Smooth muscle cell (in vitro differentiated cells): ENCODE measurements around the gene LBHD2. TPM values are rescaled to one million over a fixed set of nuclear protein-coding genes. Genes with fewer than 3 reads are reported as not detected.

Source experiments
- DNase-seq: peaks from one replicate; lab custom pipeline; 2025; ENCODE audit not compliant: unreplicated experiment; lab: John Stamatoyannopoulos, UW
- H2AFZ ChIP-seq: fragments of 200-600 bp; sonication (generic); 2 replicates; pipeline ENCODE4 v1.6.0; 2016; ENCODE audit warnings: antibody characterized with exemption, low read depth, mild to moderate bottlenecking
- H3F3A ChIP-seq: fragments of 200-600 bp; sonication (generic); 2 replicates; pipeline ENCODE4 v1.6.0; 2017; ENCODE audit warnings: antibody characterized with exemption, low read depth
- H3K27ac ChIP-seq: fragments of 200-600 bp; sonication (generic); 2 replicates; pipeline ENCODE4 v1.5.1; 2016; ENCODE audit warnings: low read depth, mild to moderate bottlenecking
- H3K27me3 ChIP-seq: fragments of 200-600 bp; sonication (generic); 2 replicates; pipeline ENCODE4 v1.6.1; 2016; ENCODE audit warnings: low read depth, mild to moderate bottlenecking
- H3K36me3 ChIP-seq: fragments of 200-600 bp; sonication (generic); 2 replicates; pipeline ENCODE4 v1.5.1; 2016; ENCODE audit warnings: low read depth
- H3K4me1 ChIP-seq: fragments of 200-600 bp; sonication (generic); 2 replicates; pipeline ENCODE4 v1.5.1; 2016; ENCODE audit warnings: low read depth
- H3K4me2 ChIP-seq: fragments of 200-600 bp; sonication (generic); 2 replicates; pipeline ENCODE4 v1.6.0; 2016; ENCODE audit warnings: mild to moderate bottlenecking
- H3K4me3 ChIP-seq: fragments of 200-600 bp; sonication (generic); 2 replicates; pipeline ENCODE4 v1.5.1; 2016; ENCODE audit warnings: mild to moderate bottlenecking
- H3K79me2 ChIP-seq: fragments of 200-600 bp; sonication (generic); 2 replicates; pipeline ENCODE4 v1.6.0; 2016; ENCODE audit warnings: low read depth, mild to moderate bottlenecking
- H3K9ac ChIP-seq: fragments of 200-600 bp; sonication (generic); 2 replicates; pipeline ENCODE4 v1.6.0; 2016; ENCODE audit warnings: low read depth
- H3K9me3 ChIP-seq: fragments of 200-600 bp; sonication (generic); replicated peaks from 2 replicates; pipeline ENCODE4 v1.5.1; 2016; ENCODE audit warnings: low read depth
- H4K20me1 ChIP-seq: fragments of 200-600 bp; sonication (generic); 2 replicates; pipeline ENCODE4 v1.6.0; 2016; ENCODE audit warnings: low read depth
- CTCF ChIP-seq: fragments of 200-600 bp; sonication (generic); IDR thresholded peaks from 2 replicates; pipeline ENCODE4 v1.5.1; 2017; ENCODE audit warnings: borderline replicate concordance, mild to moderate bottlenecking, antibody characterized with exemption; ENCODE audit not compliant: insufficient read depth, poor library complexity, severe bottlenecking
- WGBS: methylation state at CpG from one replicate; pipeline ENCODE4 v1.1.7; 2016; ENCODE audit warnings: low lambda C conversion rate; 5-methylcytosine and 5-hydroxymethylcytosine counted together
- polyA plus RNA-seq: library from polyadenylated mRNA; unstranded; fragments of >200 nt; fragmentation: Nextera tagmentation; extraction: Ambion mirVana; gene quantifications from 2 replicates; pipeline ENCODE4 v1.2.1, GENCODE V29; 2016
- total RNA-seq: library from RNA; depleted of rRNA; stranded (reverse); fragments of >200 nt; gene quantifications from 2 replicates; pipeline ENCODE4 v1.2.3, GENCODE V29; 2014

The LBHD2 gene
- total and polyA plus RNA-seq, 2 experiments from 2014 or later, result not detected

- DNase-seq, result no peak
- Histone ChIP-seq H3K9ac (no peak overlapping the region), H3K4me3 (no peak overlapping the region), H3K36me3 (no peaks in the 10 kb centered on the region), H4K20me1 (no peaks in the 10 kb centered on the region), H3F3A (peaks cover 8% of the 10 kb centered on the region), H3K4me1 (peaks cover 5% of the 10 kb centered on the region), H3K9me3 (no peaks in the 10 kb centered on the region), H3K27ac (no peak overlapping the region), H3K27me3 (no peaks in the 10 kb centered on the region), H3K4me2 (no peak overlapping the region), H3K79me2 (no peaks in the 10 kb centered on the region), H2AFZ (no peak overlapping the region)
- TF ChIP-seq CTCF, result no peak
- 92% methylated on average over 8 of the region's 8 CpGs for WGBS
Observed at GRCh38 chr14:103070263-103070885, 13.6 kb upstream of the LBHD2 start.

- peaks cover 5% of the 10 kb centered on the region for H3K4me1 ChIP-seq
- 91% methylated on average over 21 of the region's 21 CpGs for WGBS
- H3K4me3 ChIP-seq, result no peak overlapping the region
- H3K27me3 ChIP-seq, result no peaks in the 10 kb centered on the region
- no peaks in the 10 kb centered on the region for H3K9me3 ChIP-seq
- H4K20me1 ChIP-seq, result no peaks in the 10 kb centered on the region
- no peak overlapping the region for H3K27ac ChIP-seq
- H3K36me3 ChIP-seq, result no peaks in the 10 kb centered on the region
- H3F3A ChIP-seq, result peaks cover 8% of the 10 kb centered on the region
- no peaks in the 10 kb centered on the region for H3K79me2 ChIP-seq
- H3K9ac ChIP-seq, result no peak overlapping the region
- no peak overlapping the region for H2AFZ ChIP-seq
- H3K4me2 ChIP-seq, result no peak overlapping the region
- TF ChIP-seq CTCF, result no peak
- DNase-seq, result no peak
Observed at GRCh38 chr14:103070971-103071542, 13.0 kb upstream of the LBHD2 start.

- Histone ChIP-seq H2AFZ (no peak overlapping the region), H3K27me3 (no peaks in the 10 kb centered on the region), H3F3A (peaks cover 8% of the 10 kb centered on the region), H3K9me3 (no peaks in the 10 kb centered on the region), H3K36me3 (no peaks in the 10 kb centered on the region), H3K9ac (no peak overlapping the region), H3K79me2 (no peaks in the 10 kb centered on the region), H4K20me1 (no peaks in the 10 kb centered on the region), H3K27ac (no peak overlapping the region), H3K4me1 (peaks cover 5% of the 10 kb centered on the region), H3K4me3 (no peak overlapping the region), H3K4me2 (no peak overlapping the region)
- 92% methylated on average over 32 of the region's 32 CpGs for WGBS
- no peak for TF ChIP-seq CTCF
- no peak for DNase-seq
Observed at GRCh38 chr14:103071544-103072251, 12.3 kb upstream of the LBHD2 start.
